Measurements from ENCODE around the gene ZNF500. TPM values are rescaled to one million over a fixed set of nuclear protein-coding genes. Genes with fewer than 3 reads are reported as not detected.

The ZNF500 gene
- total RNA-seq, 1 experiment from 2014 or later = 29.2 TPM

DNA sequence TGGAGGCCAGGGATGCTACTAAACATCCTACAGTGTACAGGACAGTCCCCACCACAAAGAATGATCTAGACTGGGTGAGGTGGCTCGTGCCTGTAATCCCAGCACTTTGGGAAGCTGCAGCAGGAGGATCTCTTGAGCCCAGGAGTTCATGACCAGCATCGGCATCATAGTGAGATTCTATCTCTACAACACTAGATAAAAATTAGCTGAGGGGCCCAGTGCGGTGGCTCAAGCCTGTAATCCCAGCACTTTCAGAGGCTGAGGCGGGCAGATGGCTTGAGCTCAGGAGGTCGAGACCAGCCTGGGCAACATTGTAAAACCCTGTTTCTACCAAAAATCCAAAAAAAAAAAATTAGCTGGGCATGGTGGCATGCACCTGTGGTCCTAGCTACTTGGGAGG is 5.4 kb upstream of the ZNF500 start:
- CTCF ChIA-PET = no interaction called here
- no peak overlapping the region for H3K4me3 ChIP-seq
- POLR2A ChIA-PET (ENCODE audit: unreplicated experiment) = interaction anchor here (0.7 to 1.7 kb wide), 2 partner anchors 23 to 28 kb away, joined by 5 to 11 read pairs; no protein-coding TSS in a partner anchor

DNA sequence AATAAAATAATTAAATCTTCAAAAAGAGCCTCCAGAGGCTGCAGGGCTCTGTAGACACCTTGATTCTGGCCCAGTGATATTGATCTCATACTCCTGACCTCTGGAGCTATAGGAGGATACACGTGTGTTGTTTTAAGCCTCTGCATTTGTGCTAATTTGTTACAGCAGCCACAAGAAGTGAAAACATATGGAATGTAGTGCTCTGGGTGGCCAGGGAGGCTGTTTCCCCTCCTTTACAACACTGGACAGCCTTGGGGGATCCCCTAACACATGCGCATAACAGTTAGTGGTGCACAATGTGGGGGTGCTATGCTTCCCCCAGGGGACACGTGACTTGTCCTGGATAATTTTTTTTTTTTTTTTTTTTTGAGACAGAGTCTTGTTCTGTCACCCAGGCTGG is 4.7 kb upstream of the ZNF500 start:
- H3K79me2 ChIP-seq (ENCODE audit: low read depth) = peaks cover 2% of the 10 kb centered on the region
- BruUV-seq (replicated peaks) = no TSS peak
- no peak overlapping the region for H3K4me2 ChIP-seq
- no peaks in the 10 kb centered on the region for H3K36me3 ChIP-seq (ENCODE audit: low read depth)
- no peak overlapping the region for H2AFZ ChIP-seq
- no peaks in the 10 kb centered on the region for H3K9me3 ChIP-seq (ENCODE audit: insufficient read depth, low read depth)
- DNase-seq = no peak
- peaks cover 5% of the 10 kb centered on the region for H3K4me1 ChIP-seq (replicated peaks; ENCODE audit: insufficient read depth)
- H3F3A ChIP-seq (ENCODE audit: insufficient read depth, low read depth) = peaks cover 11% of the 10 kb centered on the region; the same call in 1 of the 2 replicates
- H3K9me2 ChIP-seq (ENCODE audit: insufficient read depth) = no peaks in the 10 kb centered on the region
- no peak overlapping the region for H3K4me3 ChIP-seq
- H3K27ac ChIP-seq = no peak overlapping the region
- TF ChIP-seq, protein P1, sequence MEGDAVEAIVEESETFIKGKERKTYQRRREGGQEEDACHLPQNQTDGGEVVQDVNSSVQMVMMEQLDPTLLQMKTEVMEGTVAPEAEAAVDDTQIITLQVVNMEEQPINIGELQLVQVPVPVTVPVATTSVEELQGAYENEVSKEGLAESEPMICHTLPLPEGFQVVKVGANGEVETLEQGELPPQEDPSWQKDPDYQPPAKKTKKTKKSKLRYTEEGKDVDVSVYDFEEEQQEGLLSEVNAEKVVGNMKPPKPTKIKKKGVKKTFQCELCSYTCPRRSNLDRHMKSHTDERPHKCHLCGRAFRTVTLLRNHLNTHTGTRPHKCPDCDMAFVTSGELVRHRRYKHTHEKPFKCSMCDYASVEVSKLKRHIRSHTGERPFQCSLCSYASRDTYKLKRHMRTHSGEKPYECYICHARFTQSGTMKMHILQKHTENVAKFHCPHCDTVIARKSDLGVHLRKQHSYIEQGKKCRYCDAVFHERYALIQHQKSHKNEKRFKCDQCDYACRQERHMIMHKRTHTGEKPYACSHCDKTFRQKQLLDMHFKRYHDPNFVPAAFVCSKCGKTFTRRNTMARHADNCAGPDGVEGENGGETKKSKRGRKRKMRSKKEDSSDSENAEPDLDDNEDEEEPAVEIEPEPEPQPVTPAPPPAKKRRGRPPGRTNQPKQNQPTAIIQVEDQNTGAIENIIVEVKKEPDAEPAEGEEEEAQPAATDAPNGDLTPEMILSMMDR (conservative IDR thresholded peaks at IDR 0.05) = no peak
- TF ChIP-seq EZH2 (IDR thresholded peaks at IDR 0.05; ENCODE audit: low read depth) = no peak
- ChIA-PET POLR2A (ENCODE audit: unreplicated experiment) (interaction anchor here (1.7 kb wide), 1 partner anchor 24 kb away, joined by 11 read pairs; no protein-coding TSS in a partner anchor), CTCF (interaction anchor here (0.6 kb wide), 1 partner anchor 147 kb away, joined by 5 read pairs; no protein-coding TSS in a partner anchor)
- H4K20me1 ChIP-seq (ENCODE audit: insufficient read depth) = no peaks in the 10 kb centered on the region
- H3K27me3 ChIP-seq (ENCODE audit: insufficient read depth, low read depth) = no peaks in the 10 kb centered on the region
- intact Hi-C loops (cut with micrococcal nuclease; ENCODE audit: unreplicated experiment) = no loop called here

More for the DNA sequence above, 5.4 kb upstream of the ZNF500 start:
- no peak overlapping the region for H3K27ac ChIP-seq
- H3K79me2 ChIP-seq (ENCODE audit: low read depth) = no peaks in the 10 kb centered on the region
- no peaks in the 10 kb centered on the region for H3K9me3 ChIP-seq (ENCODE audit: insufficient read depth, low read depth)
- peaks cover 5% of the 10 kb centered on the region for H3K4me1 ChIP-seq (replicated peaks; ENCODE audit: insufficient read depth)
- H3K4me2 ChIP-seq = no peak overlapping the region
- no peaks in the 10 kb centered on the region for H3K9me2 ChIP-seq (ENCODE audit: insufficient read depth)
- no peak for TF ChIP-seq EZH2 (IDR thresholded peaks at IDR 0.05; ENCODE audit: low read depth)
- TF ChIP-seq, protein P1 (conservative IDR thresholded peaks at IDR 0.05) = no peak
- no peak for DNase-seq
- H3K36me3 ChIP-seq (ENCODE audit: low read depth) = no peaks in the 10 kb centered on the region
- peaks cover 11% of the 10 kb centered on the region; the same call in 1 of the 2 replicates for H3F3A ChIP-seq (ENCODE audit: insufficient read depth, low read depth)
- no TSS peak for BruUV-seq (replicated peaks)
- H3K27me3 ChIP-seq (ENCODE audit: insufficient read depth, low read depth) = no peaks in the 10 kb centered on the region
- H4K20me1 ChIP-seq (ENCODE audit: insufficient read depth) = no peaks in the 10 kb centered on the region
- H2AFZ ChIP-seq = no peak overlapping the region
- intact Hi-C loops (cut with micrococcal nuclease; ENCODE audit: unreplicated experiment) = no loop called here

DNA sequence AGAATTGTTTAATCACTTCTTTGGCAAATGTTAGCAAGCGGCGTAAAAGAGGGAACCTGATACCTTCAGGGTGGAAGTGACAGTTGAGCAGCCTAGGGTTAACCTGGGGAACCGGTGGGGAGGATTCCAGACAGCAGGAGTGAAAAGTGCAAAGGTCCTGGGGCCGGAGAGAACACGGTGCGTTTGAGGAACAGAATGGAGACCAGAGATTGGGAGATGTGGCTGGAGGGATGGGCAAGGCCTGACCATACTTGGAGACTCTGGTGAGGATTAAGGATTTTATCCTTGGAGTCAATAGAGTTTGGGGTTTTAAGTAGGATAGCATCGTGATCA is 2.3 kb upstream of the ZNF500 start:
- no peaks in the 10 kb centered on the region for H4K20me1 ChIP-seq (ENCODE audit: insufficient read depth)
- H3K9me2 ChIP-seq (ENCODE audit: insufficient read depth) = no peaks in the 10 kb centered on the region
- H3F3A ChIP-seq (ENCODE audit: insufficient read depth, low read depth) = peaks cover 11% of the 10 kb centered on the region; the same call in 1 of the 2 replicates
- H3K36me3 ChIP-seq (ENCODE audit: low read depth) = no peaks in the 10 kb centered on the region
- CTCF ChIA-PET = no interaction called here
- no TSS peak for BruUV-seq (replicated peaks)
- peaks cover 17% of the 10 kb centered on the region for H3K79me2 ChIP-seq (ENCODE audit: low read depth)
- intact Hi-C loops (cut with micrococcal nuclease; ENCODE audit: unreplicated experiment) = loop anchor here (5.0 kb wide), 1 partner anchor 188 kb away; the partner anchor contains the start of gene SEC14L5
- POLR2A ChIA-PET (ENCODE audit: unreplicated experiment) = interaction anchor here (0.7 to 1.4 kb wide), 3 partner anchors 30 to 34 kb away, joined by 4 to 5 read pairs (median 4); partner anchors contain the start of genes DNAAF8 and ROGDI
- H3K27me3 ChIP-seq (ENCODE audit: insufficient read depth, low read depth) = no peaks in the 10 kb centered on the region
- H3K4me2 ChIP-seq = peak overlapping the region; percentile 89
- TF ChIP-seq EZH2 (IDR thresholded peaks at IDR 0.05; ENCODE audit: low read depth) = no peak
- TF ChIP-seq, protein P1 (conservative IDR thresholded peaks at IDR 0.05) = no peak
- H2AFZ ChIP-seq = peak overlapping the region; percentile 84
- H3K27ac ChIP-seq = no peak overlapping the region
- H3K4me1 ChIP-seq (replicated peaks; ENCODE audit: insufficient read depth) = peaks cover 13% of the 10 kb centered on the region
- DNase-seq = no peak
- peak overlapping the region; percentile 70; the same call in 1 of the 2 replicates for H3K4me3 ChIP-seq
- H3K9me3 ChIP-seq (ENCODE audit: insufficient read depth, low read depth) = no peaks in the 10 kb centered on the region
